ENCODE results near the gene ACVR1B.

ACVR1B gene

GRCh38 chr12:52043386-52044212 is 92.1 kb downstream of the ACVR1B start:
- no peak for TF ChIP-seq CTCF (IDR thresholded peaks at IDR 0.05)

GRCh38 chr12:52044292-52044983 is 92.9 kb downstream of the ACVR1B start:
- no peak for TF ChIP-seq CTCF (IDR thresholded peaks at IDR 0.05)

GRCh38 chr12:52045794-52046199 is 94.3 kb downstream of the ACVR1B start:
- no peak for TF ChIP-seq CTCF (IDR thresholded peaks at IDR 0.05)

All from LNCAP (cell line).